Panc1 (cell line): ENCODE data around the gene LRRC4B. TPM values are rescaled to one million over a fixed set of nuclear protein-coding genes. Genes with fewer than 3 reads are reported as not detected.

Source experiments
- ATAC-seq: fragments of 200-7000 bp; cut with Tn5 transposase; 2 replicates; pipeline ENCODE4 v1.9.1; 2020; ENCODE audit warnings: mild to moderate bottlenecking, moderate library complexity
- BruUV-seq: library from RNA; stranded (reverse); fragments of 400-500 nt; replicated peaks from 2 replicates; lab custom pipeline; 2021; lab: Mats Ljungman, UMichigan
- CTCF ChIA-PET: fragments of 300-600 bp; sonication (Branson Sonifier 250); formaldehyde crosslinking; loops from one replicate; lab custom pipeline; 2022; ENCODE audit warnings: antibody characterized with exemption; lab: Charles Lee
- POLR2A ChIA-PET: fragments of 300-600 bp; sonication (Branson Sonifier 250); formaldehyde crosslinking; loops from one replicate; lab custom pipeline; 2022; ENCODE audit warnings: antibody characterized with exemption; lab: Charles Lee
- DNase-seq: peaks from one replicate; pipeline ENCODE4 v3.0.0-alpha.2; 2010; ENCODE audit warnings: low read depth, low spot score
- H3K27ac ChIP-seq: 2 replicates; pipeline ENCODE4 v1.5.1; 2011; ENCODE audit warnings: mild to moderate bottlenecking, low read length, inconsistent platforms
- H3K27me3 ChIP-seq: fragments of 200-500 bp; sonication (Bioruptor generic); 2 replicates; pipeline ENCODE4 v1.6.0; 2014; ENCODE audit warnings: low read length, inconsistent platforms; ENCODE audit not compliant: control insufficient read depth, insufficient read depth
- H3K36me3 ChIP-seq: fragments of 200-500 bp; sonication (Bioruptor generic); 2 replicates; pipeline ENCODE4 v1.5.1; 2014; ENCODE audit warnings: inconsistent platforms, mild to moderate bottlenecking, low read length, moderate library complexity; ENCODE audit not compliant: control insufficient read depth, insufficient read depth
- H3K4me1 ChIP-seq: 2 replicates; pipeline ENCODE4 v1.5.1; 2011; ENCODE audit warnings: inconsistent platforms, mild to moderate bottlenecking, low read length, moderate library complexity; ENCODE audit not compliant: control insufficient read depth, insufficient read depth
- H3K4me3 ChIP-seq, 2 experiments: 2 replicates each; pipeline ENCODE4 v1.5.1; 2011 to 2012; ENCODE audit warnings: low read depth in 2 of 2, low read length in 2 of 2, mild to moderate bottlenecking in 2 of 2, inconsistent platforms in 1 of 2, moderate library complexity in 1 of 2
- H3K9me3 ChIP-seq: fragments of 200-500 bp; sonication (Bioruptor generic); 2 replicates; pipeline ENCODE4 v1.5.1; 2014; ENCODE audit warnings: low read depth, mild to moderate bottlenecking, inconsistent platforms, low read length, moderate library complexity; ENCODE audit not compliant: control insufficient read depth, insufficient read depth
- POLR2AphosphoS5 ChIP-seq: IDR thresholded peaks from 2 replicates; pipeline ENCODE4 v1.6.1; 2012; ENCODE audit warnings: mild to moderate bottlenecking, low read depth, low read length, moderate library complexity
- SIN3A ChIP-seq: IDR thresholded peaks from 2 replicates; pipeline ENCODE4 v1.6.1; 2012; ENCODE audit warnings: low read depth, mild to moderate bottlenecking, low read length, moderate library complexity, borderline replicate concordance; ENCODE audit not compliant: insufficient read depth
- TCF7L2 ChIP-seq: IDR thresholded peaks from 2 replicates; pipeline ENCODE4 v1.6.1; 2011; ENCODE audit warnings: mild to moderate bottlenecking, low read depth, low read length, inconsistent platforms
- in situ Hi-C: cut with HindIII; loops from 2 replicates; pipeline ENCODE4 v1.10.0; 2016; ENCODE audit warnings: low sequenced_read_pairs, low pct_unique_long_range_greater_than_20kb
- intact Hi-C: fragments of 100-400 bp; cut with micrococcal nuclease; formaldehyde crosslinking; loops from one replicate; pipeline ENCODE4 v1.10.0; 2022; ENCODE audit not compliant: unreplicated experiment
- total RNA-seq: library from RNA; stranded (reverse); gene quantifications from one replicate; pipeline ENCODE4 v1.2.1, GENCODE V29; 2021; ENCODE audit not compliant: unreplicated experiment
- TF ChIP-seq, protein P1 (sequence below): fragments of 450-650 bp; IDR thresholded peaks from 2 replicates; pipeline ENCODE4 v1.5.1; 2017; ENCODE audit warnings: mild to moderate bottlenecking
- TF ChIP-seq, protein P2 (sequence below), 2 experiments: IDR thresholded peaks; 2 replicates each; pipeline ENCODE4 v1.6.1; 2011 to 2012; ENCODE audit warnings: low read depth in 2 of 2, control low read depth in 1 of 2, low read length in 1 of 2, mild to moderate bottlenecking in 1 of 2, moderate library complexity in 1 of 2; ENCODE audit not compliant: insufficient read depth in 1 of 2

LRRC4B gene
- total RNA-seq, 1 experiment from 2014 or later: 0.57 TPM

DNA sequence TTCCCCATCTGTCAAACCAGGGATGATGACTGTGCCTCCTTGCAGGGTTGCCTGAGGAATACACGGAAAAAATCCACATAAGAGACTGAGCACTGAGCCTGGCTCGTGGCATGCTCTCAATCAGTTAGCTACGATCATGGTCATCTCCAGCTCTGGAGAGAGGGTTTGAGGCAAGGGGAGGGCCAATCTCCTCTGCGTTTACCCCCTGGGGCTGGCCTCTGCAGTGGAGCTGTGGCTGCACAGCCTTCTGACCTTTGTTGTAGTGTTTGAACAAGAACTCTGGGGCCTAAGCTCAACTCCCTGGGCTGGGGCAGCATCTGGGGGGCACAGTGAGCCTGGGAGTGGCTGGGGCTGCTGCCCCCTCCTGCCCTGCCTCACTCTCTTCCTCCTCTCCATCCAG lies 5.9 kb downstream of the LRRC4B start:
- no peaks in the 10 kb centered on the region for H3K4me1 ChIP-seq
- no peaks in the 10 kb centered on the region for H3K9me3 ChIP-seq
- H3K4me3 ChIP-seq: no peak overlapping the region
- no peaks in the 10 kb centered on the region for H3K36me3 ChIP-seq
- H3K27me3 ChIP-seq: no peaks in the 10 kb centered on the region; the same call in 1 of the 2 replicates
- no peak for DNase-seq
- in situ Hi-C loops (no loop called here), intact Hi-C loops (no loop called here)
- BruUV-seq: no TSS peak
- H3K27ac ChIP-seq: no peak overlapping the region
- TF ChIP-seq POLR2AphosphoS5 (no peak), TCF7L2 (no peak), SIN3A (no peak)
- TF ChIP-seq, protein P1, sequence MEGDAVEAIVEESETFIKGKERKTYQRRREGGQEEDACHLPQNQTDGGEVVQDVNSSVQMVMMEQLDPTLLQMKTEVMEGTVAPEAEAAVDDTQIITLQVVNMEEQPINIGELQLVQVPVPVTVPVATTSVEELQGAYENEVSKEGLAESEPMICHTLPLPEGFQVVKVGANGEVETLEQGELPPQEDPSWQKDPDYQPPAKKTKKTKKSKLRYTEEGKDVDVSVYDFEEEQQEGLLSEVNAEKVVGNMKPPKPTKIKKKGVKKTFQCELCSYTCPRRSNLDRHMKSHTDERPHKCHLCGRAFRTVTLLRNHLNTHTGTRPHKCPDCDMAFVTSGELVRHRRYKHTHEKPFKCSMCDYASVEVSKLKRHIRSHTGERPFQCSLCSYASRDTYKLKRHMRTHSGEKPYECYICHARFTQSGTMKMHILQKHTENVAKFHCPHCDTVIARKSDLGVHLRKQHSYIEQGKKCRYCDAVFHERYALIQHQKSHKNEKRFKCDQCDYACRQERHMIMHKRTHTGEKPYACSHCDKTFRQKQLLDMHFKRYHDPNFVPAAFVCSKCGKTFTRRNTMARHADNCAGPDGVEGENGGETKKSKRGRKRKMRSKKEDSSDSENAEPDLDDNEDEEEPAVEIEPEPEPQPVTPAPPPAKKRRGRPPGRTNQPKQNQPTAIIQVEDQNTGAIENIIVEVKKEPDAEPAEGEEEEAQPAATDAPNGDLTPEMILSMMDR: no peak
- TF ChIP-seq, protein P2, sequence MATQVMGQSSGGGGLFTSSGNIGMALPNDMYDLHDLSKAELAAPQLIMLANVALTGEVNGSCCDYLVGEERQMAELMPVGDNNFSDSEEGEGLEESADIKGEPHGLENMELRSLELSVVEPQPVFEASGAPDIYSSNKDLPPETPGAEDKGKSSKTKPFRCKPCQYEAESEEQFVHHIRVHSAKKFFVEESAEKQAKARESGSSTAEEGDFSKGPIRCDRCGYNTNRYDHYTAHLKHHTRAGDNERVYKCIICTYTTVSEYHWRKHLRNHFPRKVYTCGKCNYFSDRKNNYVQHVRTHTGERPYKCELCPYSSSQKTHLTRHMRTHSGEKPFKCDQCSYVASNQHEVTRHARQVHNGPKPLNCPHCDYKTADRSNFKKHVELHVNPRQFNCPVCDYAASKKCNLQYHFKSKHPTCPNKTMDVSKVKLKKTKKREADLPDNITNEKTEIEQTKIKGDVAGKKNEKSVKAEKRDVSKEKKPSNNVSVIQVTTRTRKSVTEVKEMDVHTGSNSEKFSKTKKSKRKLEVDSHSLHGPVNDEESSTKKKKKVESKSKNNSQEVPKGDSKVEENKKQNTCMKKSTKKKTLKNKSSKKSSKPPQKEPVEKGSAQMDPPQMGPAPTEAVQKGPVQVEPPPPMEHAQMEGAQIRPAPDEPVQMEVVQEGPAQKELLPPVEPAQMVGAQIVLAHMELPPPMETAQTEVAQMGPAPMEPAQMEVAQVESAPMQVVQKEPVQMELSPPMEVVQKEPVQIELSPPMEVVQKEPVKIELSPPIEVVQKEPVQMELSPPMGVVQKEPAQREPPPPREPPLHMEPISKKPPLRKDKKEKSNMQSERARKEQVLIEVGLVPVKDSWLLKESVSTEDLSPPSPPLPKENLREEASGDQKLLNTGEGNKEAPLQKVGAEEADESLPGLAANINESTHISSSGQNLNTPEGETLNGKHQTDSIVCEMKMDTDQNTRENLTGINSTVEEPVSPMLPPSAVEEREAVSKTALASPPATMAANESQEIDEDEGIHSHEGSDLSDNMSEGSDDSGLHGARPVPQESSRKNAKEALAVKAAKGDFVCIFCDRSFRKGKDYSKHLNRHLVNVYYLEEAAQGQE (IDR thresholded peaks at IDR 0.05; ENCODE audit: insufficient read depth in 1 of 2, low read depth in 2 of 2, low read length in 1 of 2): no peak
- POLR2A ChIA-PET: no interaction called here
- CTCF ChIA-PET: no interaction called here
- no peak for ATAC-seq

DNA sequence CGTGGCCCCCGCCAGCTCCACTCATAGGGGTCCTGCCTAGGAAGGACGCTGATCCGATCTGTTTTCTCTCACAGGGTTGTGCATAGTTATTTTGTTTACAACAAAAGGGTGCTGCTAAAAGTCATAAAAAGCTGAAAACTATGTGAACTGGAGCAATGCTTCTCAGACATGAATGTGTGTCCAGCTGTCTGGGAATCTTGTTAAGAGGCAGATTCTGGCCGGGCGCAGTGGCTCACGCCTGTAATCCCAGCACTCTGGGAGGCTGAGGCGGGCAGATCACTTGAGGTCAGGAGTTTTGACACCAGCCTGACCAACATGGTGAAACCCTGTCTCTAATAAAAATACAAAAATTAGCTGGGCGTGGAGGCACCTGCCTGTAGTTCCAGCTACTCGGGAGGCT lies 8.6 kb downstream of the LRRC4B start:
- no peaks in the 10 kb centered on the region for H3K9me3 ChIP-seq
- H3K27ac ChIP-seq: no peak overlapping the region
- ATAC-seq: no peak
- no peaks in the 10 kb centered on the region for H3K36me3 ChIP-seq
- no peaks in the 10 kb centered on the region; the same call in 1 of the 2 replicates for H3K27me3 ChIP-seq
- no peak overlapping the region for H3K4me3 ChIP-seq
- POLR2A ChIA-PET: no interaction called here
- H3K4me1 ChIP-seq: no peaks in the 10 kb centered on the region
- BruUV-seq: no TSS peak
- CTCF ChIA-PET: interaction anchor here (0.6 kb wide), 1 partner anchor 50 kb away, joined by 8 read pairs; no protein-coding TSS in a partner anchor
- no peak for TF ChIP-seq SIN3A
- TF ChIP-seq, protein P1: no peak
- no peak for TF ChIP-seq TCF7L2
- no peak for TF ChIP-seq POLR2AphosphoS5
- TF ChIP-seq, protein P2 (IDR thresholded peaks at IDR 0.05; ENCODE audit: insufficient read depth in 1 of 2, low read depth in 2 of 2, low read length in 1 of 2): no peak
- intact Hi-C loops: no loop called here
- no peak for DNase-seq
- in situ Hi-C loops: no loop called here
